Dermis blood vessel endothelial cell (primary cell): Measurements from ENCODE around the gene MARCHF9. TPM values are rescaled to one million over a fixed set of nuclear protein-coding genes. Genes with fewer than 3 reads are reported as not detected.
"Not testable (repeated sequence)": the region's sequence is repeated elsewhere in the genome, so short reads cannot be mapped to it uniquely, and the experiment has no call there.

Experiments
- DNase-seq: peaks from one replicate; pipeline ENCODE4 v3.0.0; 2010
- total RNA-seq: library from RNA; depleted of rRNA; stranded (reverse); fragments of >200 nt; gene quantifications from 2 replicates; pipeline ENCODE4 v1.2.3, GENCODE V29; 2014

MARCHF9 gene
- total RNA-seq, 1 donor from 2014 or later = 4.1 TPM

GRCh38 chr12:57772429-57773322 is 17.8 kb downstream of the MARCHF9 start, which contains the start of gene EEF1AKMT3:
TSS of gene EEF1AKMT3 (plus strand) at chr12:57772614. CDS start at chr12:57772725, 111 bp downstream.
- peak; percentile 63 for DNase-seq

GRCh38 chr12:57774634-57775033 is 19.7 kb downstream of the MARCHF9 start:
- DNase-seq = not testable (repeated sequence)

- DNase-seq = no peak
These were observed 20.1 kb downstream of the MARCHF9 start for GRCh38 chr12:57775044-57775443.

- DNase-seq = no peak
These were observed 20.8 kb downstream of the MARCHF9 start for GRCh38 chr12:57775563-57776246.

- DNase-seq = no peak
These were observed 21.3 kb downstream of the MARCHF9 start for GRCh38 chr12:57776247-57776587.

- no peak for DNase-seq
These were observed 22.5 kb downstream of the MARCHF9 start for GRCh38 chr12:57777367-57777766.

GRCh38 chr12:57777911-57778310 is 23.0 kb downstream of the MARCHF9 start:
- no peak for DNase-seq

- DNase-seq = no peak
These were observed 24.8 kb downstream of the MARCHF9 start for GRCh38 chr12:57779736-57780135.

GRCh38 chr12:57780284-57780897 is 25.5 kb downstream of the MARCHF9 start:
- no peak for DNase-seq

GRCh38 chr12:57781244-57781643 is 26.3 kb downstream of the MARCHF9 start:
- DNase-seq = no peak

GRCh38 chr12:57781801-57782200 is 26.9 kb downstream of the MARCHF9 start:
- DNase-seq = no peak

GRCh38 chr12:57782243-57782607 is 27.3 kb downstream of the MARCHF9 start:
- no peak for DNase-seq

GRCh38 chr12:57782608-57783465 is 27.9 kb downstream of the MARCHF9 start, which contains the start of gene TSFM:
TSS of gene TSFM (plus strand) at chr12:57782787. CDS start at chr12:57782802, 15 bp downstream.
- peak; percentile 98 for DNase-seq

GRCh38 chr12:57783466-57783801 is 28.5 kb downstream of the MARCHF9 start:
- DNase-seq = no peak

- DNase-seq = no peak
These were observed 29.0 kb downstream of the MARCHF9 start for GRCh38 chr12:57783861-57784260.

GRCh38 chr12:57793920-57794319 is 39.0 kb downstream of the MARCHF9 start:
- peak; percentile 19 for DNase-seq

GRCh38 chr12:57795354-57795753 is 40.5 kb downstream of the MARCHF9 start:
- DNase-seq = no peak

GRCh38 chr12:57796996-57797395 is 42.1 kb downstream of the MARCHF9 start:
- DNase-seq = no peak

- no peak for DNase-seq
These were observed 43.0 kb downstream of the MARCHF9 start for GRCh38 chr12:57797933-57798332.

GRCh38 chr12:57800965-57801364 is 46.1 kb downstream of the MARCHF9 start:
- no peak for DNase-seq

- DNase-seq = no peak
These were observed 47.7 kb downstream of the MARCHF9 start for GRCh38 chr12:57802607-57803006.

GRCh38 chr12:57803319-57803893 is 48.5 kb downstream of the MARCHF9 start:
- DNase-seq = peak; percentile 72
